Skin of body (tissue), 2 donors: Measurements from ENCODE around the gene NFKB1. TPM values are rescaled to one million over a fixed set of nuclear protein-coding genes. Genes with fewer than 3 reads are reported as not detected.

Experiments used
- DNase-seq: peaks from one replicate; lab custom pipeline; 2025; lab: John Stamatoyannopoulos, UW
- total RNA-seq: library from RNA; depleted of rRNA; stranded (reverse); fragments of >200 nt; gene quantifications from one replicate; pipeline ENCODE4 v1.2.3, GENCODE V29; 2014

NFKB1 gene
- total RNA-seq, 1 donor from 2014 or later = 36.2 TPM

- no peak for DNase-seq
Measured at GRCh38 chr4:102529977-102530376, 28.8 kb downstream of the NFKB1 start.

- no peak for DNase-seq
Measured at GRCh38 chr4:102530986-102531385, 29.8 kb downstream of the NFKB1 start.

GRCh38 chr4:102531462-102531861, 30.3 kb downstream of the NFKB1 start:
- DNase-seq = no peak

GRCh38 chr4:102533348-102533747, 32.2 kb downstream of the NFKB1 start:
- DNase-seq = no peak

- DNase-seq = no peak
Measured at GRCh38 chr4:102533904-102534303, 32.7 kb downstream of the NFKB1 start.

- no peak for DNase-seq
Measured at GRCh38 chr4:102534845-102535244, 33.7 kb downstream of the NFKB1 start.

- DNase-seq = no peak
Measured at GRCh38 chr4:102535398-102536082, 34.4 kb downstream of the NFKB1 start.

GRCh38 chr4:102536768-102537167, 35.6 kb downstream of the NFKB1 start:
- DNase-seq = no peak

- DNase-seq = no peak
Measured at GRCh38 chr4:102537269-102537668, 36.1 kb downstream of the NFKB1 start.

GRCh38 chr4:102541697-102542096, 40.5 kb downstream of the NFKB1 start:
- DNase-seq = no peak

- no peak for DNase-seq
Measured at GRCh38 chr4:102543030-102543928, 42.1 kb downstream of the NFKB1 start.

GRCh38 chr4:102546635-102547034, 45.5 kb downstream of the NFKB1 start:
- no peak for DNase-seq

- DNase-seq = no peak
Measured at GRCh38 chr4:102547973-102548372, 46.8 kb downstream of the NFKB1 start.

GRCh38 chr4:102551958-102552565, 50.9 kb downstream of the NFKB1 start:
- DNase-seq = no peak

GRCh38 chr4:102552781-102553180, 51.6 kb downstream of the NFKB1 start:
- DNase-seq = no peak

GRCh38 chr4:102553982-102554381, 52.8 kb downstream of the NFKB1 start:
- DNase-seq = no peak

GRCh38 chr4:102554482-102554881, 53.3 kb downstream of the NFKB1 start:
- DNase-seq = no peak

GRCh38 chr4:102554992-102555391, 53.8 kb downstream of the NFKB1 start:
- no peak for DNase-seq

GRCh38 chr4:102557636-102558035, 56.5 kb downstream of the NFKB1 start:
- DNase-seq = no peak

GRCh38 chr4:102560115-102560514, 59.0 kb downstream of the NFKB1 start:
- DNase-seq = no peak

- DNase-seq = no peak
Measured at GRCh38 chr4:102560571-102561341, 59.6 kb downstream of the NFKB1 start.

- no peak for DNase-seq
Measured at GRCh38 chr4:102563000-102563399, 61.8 kb downstream of the NFKB1 start.
